OCI-LY3 (cell line): Measurements from ENCODE around the gene SIGMAR1.
A peak's percentile ranks its signal among the peaks of the same experiment; 100 is the strongest.

Source experiments
- H2AFZ ChIP-seq: fragments of 200-600, 300-600 bp; shearing (Covaris generic); 2 replicates; pipeline ENCODE4 v1.6.0; 2014; ENCODE audit warnings: antibody characterized with exemption, low read depth, low read length
- H3K27ac ChIP-seq: fragments of 200-600, 300-600 bp; sonication (generic); 2 replicates; pipeline ENCODE4 v1.5.1; 2014; ENCODE audit warnings: mild to moderate bottlenecking, low read length, moderate library complexity, mixed read lengths
- H3K27me3 ChIP-seq: fragments of 200-600, 300-600 bp; sonication (generic); 2 replicates; pipeline ENCODE4 v1.6.1; 2014; ENCODE audit warnings: low read depth, low read length, mixed read lengths
- H3K36me3 ChIP-seq: fragments of 200-600, 300-600 bp; sonication (generic); replicated peaks from 2 replicates; pipeline ENCODE3; 2014; ENCODE audit warnings: low read depth, low read length, mixed read lengths
- H3K4me1 ChIP-seq: fragments of 300-600, 200-600 bp; sonication (generic); 2 replicates; pipeline ENCODE4 v1.6.1; 2014; ENCODE audit warnings: low read length, mixed read lengths
- H3K4me2 ChIP-seq: fragments of 200-600, 300-600 bp; sonication (generic); 2 replicates; pipeline ENCODE4 v1.6.1; 2014; ENCODE audit warnings: low read length, mixed read lengths
- H3K4me3 ChIP-seq: fragments of 300-600, 200-600 bp; sonication (generic); 2 replicates; pipeline ENCODE4 v1.5.1; 2014; ENCODE audit warnings: antibody characterized with exemption, mild to moderate bottlenecking, low read length, moderate library complexity
- H3K79me2 ChIP-seq: fragments of 300-600, 200-600 bp; shearing (Covaris generic); 2 replicates; pipeline ENCODE4 v1.6.1; 2014; ENCODE audit warnings: mild to moderate bottlenecking, low read length, mixed read lengths
- H3K9ac ChIP-seq: fragments of 300-600, 200-600 bp; shearing (Covaris generic); 2 replicates; pipeline ENCODE4 v1.6.0; 2014; ENCODE audit warnings: mild to moderate bottlenecking, low read length, moderate library complexity
- H3K9me3 ChIP-seq: fragments of 200-600, 300-600 bp; shearing (Covaris generic); 2 replicates; pipeline ENCODE4 v1.6.1; 2014; ENCODE audit warnings: low read length, mixed read lengths; ENCODE audit not compliant: insufficient read depth
- H4K20me1 ChIP-seq: fragments of 200-600, 300-600 bp; sonication (generic); 2 replicates; pipeline ENCODE4 v1.6.1; 2016; ENCODE audit warnings: low read length, mixed read lengths; ENCODE audit not compliant: insufficient read depth
- EZH2phosphoT487 ChIP-seq: fragments of 200-600 bp; shearing (Covaris generic); IDR thresholded peaks from 2 replicates; pipeline ENCODE4 v1.6.1; 2018; ENCODE audit warnings: antibody characterized with exemption, mixed run types, low read depth
- TF ChIP-seq, protein P1 (sequence below): fragments of 200-600, 300-600 bp; sonication (generic); IDR thresholded peaks from 2 replicates; pipeline ENCODE4 v1.5.1; 2014; ENCODE audit warnings: antibody characterized with exemption, low read length, low read depth

SIGMAR1 gene

DNA sequence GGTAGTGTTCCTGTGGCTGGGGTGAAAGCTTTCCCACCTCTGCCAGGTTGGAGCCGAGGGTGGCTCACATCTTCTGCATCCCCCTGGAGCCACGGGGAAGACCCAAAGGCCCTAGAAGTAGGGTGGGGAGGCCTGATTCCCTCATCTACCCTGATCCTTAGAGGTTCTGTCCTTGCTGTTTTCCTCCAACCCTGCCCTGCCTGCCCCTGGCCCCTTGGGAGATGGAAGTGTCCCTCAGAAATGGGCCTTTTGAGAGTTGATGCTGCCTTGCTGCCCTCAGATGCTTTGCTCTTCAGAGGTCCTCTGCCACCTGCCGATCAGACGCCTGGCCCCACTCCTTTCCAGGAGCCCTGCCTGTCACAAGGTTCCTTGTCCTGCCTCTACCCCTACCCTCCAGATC, 47.2 kb upstream of the SIGMAR1 start:
- H4K20me1 ChIP-seq, result no peaks in the 10 kb centered on the region
- no peak overlapping the region for H2AFZ ChIP-seq
- TF ChIP-seq EZH2phosphoT487, result no peak
- TF ChIP-seq, protein P1, sequence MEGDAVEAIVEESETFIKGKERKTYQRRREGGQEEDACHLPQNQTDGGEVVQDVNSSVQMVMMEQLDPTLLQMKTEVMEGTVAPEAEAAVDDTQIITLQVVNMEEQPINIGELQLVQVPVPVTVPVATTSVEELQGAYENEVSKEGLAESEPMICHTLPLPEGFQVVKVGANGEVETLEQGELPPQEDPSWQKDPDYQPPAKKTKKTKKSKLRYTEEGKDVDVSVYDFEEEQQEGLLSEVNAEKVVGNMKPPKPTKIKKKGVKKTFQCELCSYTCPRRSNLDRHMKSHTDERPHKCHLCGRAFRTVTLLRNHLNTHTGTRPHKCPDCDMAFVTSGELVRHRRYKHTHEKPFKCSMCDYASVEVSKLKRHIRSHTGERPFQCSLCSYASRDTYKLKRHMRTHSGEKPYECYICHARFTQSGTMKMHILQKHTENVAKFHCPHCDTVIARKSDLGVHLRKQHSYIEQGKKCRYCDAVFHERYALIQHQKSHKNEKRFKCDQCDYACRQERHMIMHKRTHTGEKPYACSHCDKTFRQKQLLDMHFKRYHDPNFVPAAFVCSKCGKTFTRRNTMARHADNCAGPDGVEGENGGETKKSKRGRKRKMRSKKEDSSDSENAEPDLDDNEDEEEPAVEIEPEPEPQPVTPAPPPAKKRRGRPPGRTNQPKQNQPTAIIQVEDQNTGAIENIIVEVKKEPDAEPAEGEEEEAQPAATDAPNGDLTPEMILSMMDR, result no peak
- no peak overlapping the region for H3K27ac ChIP-seq
- H3K9ac ChIP-seq, result no peak overlapping the region
- no peaks in the 10 kb centered on the region for H3K27me3 ChIP-seq
- no peak overlapping the region for H3K4me2 ChIP-seq
- H3K9me3 ChIP-seq, result no peaks in the 10 kb centered on the region
- H3K36me3 ChIP-seq, result no peaks in the 10 kb centered on the region
- H3K79me2 ChIP-seq, result no peaks in the 10 kb centered on the region
- no peak overlapping the region for H3K4me3 ChIP-seq
- H3K4me1 ChIP-seq, result peaks cover 26% of the 10 kb centered on the region

DNA sequence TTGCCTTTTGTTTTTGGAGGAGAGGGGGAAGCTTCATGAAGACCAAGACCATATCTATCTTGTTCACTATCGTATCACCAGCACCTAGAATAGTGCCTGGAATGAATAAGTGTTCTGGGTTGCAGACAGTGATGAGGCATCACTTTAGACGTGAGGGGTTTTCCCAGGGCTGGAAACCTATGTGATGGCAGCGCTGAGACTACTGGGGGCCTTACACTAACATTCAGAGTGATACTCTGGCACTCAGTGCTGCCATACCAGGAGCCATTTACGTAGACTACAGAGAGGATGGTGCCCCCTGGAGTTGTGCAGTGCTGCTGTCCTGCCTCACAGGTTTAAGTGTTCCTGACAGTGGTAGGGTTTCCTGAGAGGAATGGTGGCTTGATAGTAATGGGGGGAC, 46.6 kb upstream of the SIGMAR1 start:
- H3K79me2 ChIP-seq, result no peaks in the 10 kb centered on the region
- no peak overlapping the region for H3K4me3 ChIP-seq
- H3K4me1 ChIP-seq, result peaks cover 26% of the 10 kb centered on the region
- H3K4me2 ChIP-seq, result peak overlapping the region; percentile 27; the same call in 1 of the 2 replicates
- TF ChIP-seq EZH2phosphoT487, result no peak
- TF ChIP-seq, protein P1, result peak; percentile 36
- no peak overlapping the region for H3K9ac ChIP-seq
- no peaks in the 10 kb centered on the region for H3K9me3 ChIP-seq
- H3K27ac ChIP-seq, result no peak overlapping the region
- no peaks in the 10 kb centered on the region for H3K36me3 ChIP-seq
- H4K20me1 ChIP-seq, result no peaks in the 10 kb centered on the region
- no peaks in the 10 kb centered on the region for H3K27me3 ChIP-seq
- no peak overlapping the region for H2AFZ ChIP-seq

DNA sequence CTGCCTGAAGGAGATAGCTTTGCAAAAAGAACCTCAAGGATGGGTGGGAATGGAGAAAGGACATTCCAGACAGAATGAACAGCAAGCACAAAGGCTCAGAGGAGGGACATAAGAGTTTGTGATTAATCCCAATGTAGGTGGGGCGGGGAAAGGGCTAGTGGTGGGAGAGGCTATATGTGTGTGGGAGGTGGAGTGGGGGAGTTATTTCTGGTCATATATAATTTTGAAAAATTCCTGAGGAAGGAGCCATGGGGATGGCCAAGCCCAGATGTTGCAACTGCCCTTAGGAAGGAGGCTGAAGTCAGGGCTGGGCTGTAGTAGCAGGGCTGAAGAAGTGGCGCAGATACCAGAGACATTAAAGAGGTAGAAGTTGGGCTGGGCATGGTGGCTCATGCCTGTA, 38.3 kb upstream of the SIGMAR1 start:
- Histone ChIP-seq H3K79me2 (no peaks in the 10 kb centered on the region), H3K36me3 (no peaks in the 10 kb centered on the region), H3K4me3 (no peak overlapping the region), H3K27ac (no peak overlapping the region), H3K4me2 (no peak overlapping the region), H3K27me3 (no peaks in the 10 kb centered on the region), H3K9me3 (no peaks in the 10 kb centered on the region), H3K9ac (no peak overlapping the region), H4K20me1 (no peaks in the 10 kb centered on the region), H2AFZ (no peak overlapping the region), H3K4me1 (no peaks in the 10 kb centered on the region)
- TF ChIP-seq, protein P1, result no peak
- TF ChIP-seq EZH2phosphoT487, result no peak

DNA sequence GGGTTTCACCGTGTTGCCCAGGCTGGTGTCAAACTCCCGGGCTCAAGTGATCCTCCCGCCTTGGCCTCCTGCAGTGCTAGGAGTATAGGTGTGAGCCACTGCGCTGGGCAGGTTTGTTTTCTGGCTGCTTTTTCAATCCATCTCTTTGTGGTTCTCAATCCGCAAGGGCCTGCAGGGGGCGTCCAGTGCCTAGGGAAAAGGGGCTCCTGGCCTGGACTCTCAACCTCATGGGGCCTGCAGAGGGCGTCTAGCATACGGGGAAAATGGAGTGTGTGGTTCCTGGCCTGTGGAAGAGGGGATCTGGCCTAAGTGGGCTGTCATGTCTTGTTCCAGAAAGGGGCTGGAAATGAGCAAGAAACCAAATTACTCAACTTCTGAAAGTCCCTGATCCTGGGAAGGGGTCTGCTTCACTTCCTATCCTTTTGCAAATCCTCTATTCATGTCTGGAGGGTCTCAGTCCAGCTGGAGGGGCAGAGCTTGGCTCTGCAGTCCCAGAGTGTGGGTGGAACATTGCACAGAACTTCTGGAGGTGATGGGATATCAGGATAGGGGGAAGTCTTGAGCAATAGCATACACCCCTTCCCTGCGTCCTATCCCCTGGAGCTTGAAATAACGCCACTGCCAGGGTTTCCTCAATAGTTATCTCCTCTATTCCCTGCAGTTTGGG, 37.6 kb upstream of the SIGMAR1 start:
- Histone ChIP-seq H3K36me3 (no peaks in the 10 kb centered on the region), H3K9ac (no peak overlapping the region), H3K4me1 (no peaks in the 10 kb centered on the region), H3K27ac (no peak overlapping the region), H3K79me2 (no peaks in the 10 kb centered on the region), H3K9me3 (no peaks in the 10 kb centered on the region), H3K4me3 (no peak overlapping the region), H4K20me1 (no peaks in the 10 kb centered on the region), H2AFZ (no peak overlapping the region), H3K4me2 (no peak overlapping the region), H3K27me3 (no peaks in the 10 kb centered on the region)
- TF ChIP-seq EZH2phosphoT487, result no peak
- TF ChIP-seq, protein P1, result peak; percentile 93
